Gastroesophageal sphincter (tissue), 3 donors: Measurements from ENCODE around the gene CCSER1.

Experiments
- EP300 ChIP-seq: sonication (generic); formaldehyde crosslinking; IDR thresholded peaks from one replicate; pipeline ENCODE4 v1.6.1; 2017; ENCODE audit warnings: antibody characterized with exemption, mild to moderate bottlenecking
- POLR2A ChIP-seq, 2 donors: fragments of 450-650 bp; IDR thresholded peaks; one replicate each; pipeline ENCODE4 v1.6.1; 2017; ENCODE audit warnings: antibody characterized with exemption in 2 of 2, mild to moderate bottlenecking in 2 of 2, moderate library complexity in 1 of 2
- POLR2AphosphoS5 ChIP-seq: sonication (generic); formaldehyde crosslinking; IDR thresholded peaks from one replicate; pipeline ENCODE4 v1.6.1; 2017; ENCODE audit warnings: antibody characterized with exemption
- TF ChIP-seq, protein P1 (sequence below), 4 experiments: fragments of 200-600 bp in 2 of 4; fragments of 450-650 bp in 2 of 4; sonication (generic) in 1 of 4; IDR thresholded peaks; one replicate each; pipeline ENCODE4 v1.5.1; 2017 to 2019; ENCODE audit warnings: antibody characterized with exemption in 4 of 4, mild to moderate bottlenecking in 2 of 4, moderate library complexity in 2 of 4

DNA sequence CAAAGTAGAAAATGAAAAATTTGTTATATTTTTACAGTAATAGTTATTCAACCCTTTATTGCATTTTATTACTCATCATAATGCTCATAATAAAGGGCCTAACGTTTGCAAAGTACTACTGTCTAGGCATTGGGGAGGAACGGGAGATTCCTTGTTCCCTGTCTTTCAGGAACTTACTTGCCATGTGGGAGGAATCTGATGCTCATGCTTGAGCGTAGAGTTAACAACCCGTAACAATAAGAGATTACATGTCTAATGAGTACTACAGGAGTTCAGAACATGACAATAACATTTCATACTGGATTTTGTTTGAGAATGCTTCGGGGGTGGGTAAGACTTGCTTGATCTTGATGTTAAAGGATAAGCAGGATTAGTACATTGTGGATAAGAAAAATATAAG, 2.9 kb downstream of the CCSER1 start:
- no peak for TF ChIP-seq POLR2AphosphoS5
- TF ChIP-seq POLR2A (IDR thresholded peaks at IDR 0.05): no peak
- TF ChIP-seq, protein P1, sequence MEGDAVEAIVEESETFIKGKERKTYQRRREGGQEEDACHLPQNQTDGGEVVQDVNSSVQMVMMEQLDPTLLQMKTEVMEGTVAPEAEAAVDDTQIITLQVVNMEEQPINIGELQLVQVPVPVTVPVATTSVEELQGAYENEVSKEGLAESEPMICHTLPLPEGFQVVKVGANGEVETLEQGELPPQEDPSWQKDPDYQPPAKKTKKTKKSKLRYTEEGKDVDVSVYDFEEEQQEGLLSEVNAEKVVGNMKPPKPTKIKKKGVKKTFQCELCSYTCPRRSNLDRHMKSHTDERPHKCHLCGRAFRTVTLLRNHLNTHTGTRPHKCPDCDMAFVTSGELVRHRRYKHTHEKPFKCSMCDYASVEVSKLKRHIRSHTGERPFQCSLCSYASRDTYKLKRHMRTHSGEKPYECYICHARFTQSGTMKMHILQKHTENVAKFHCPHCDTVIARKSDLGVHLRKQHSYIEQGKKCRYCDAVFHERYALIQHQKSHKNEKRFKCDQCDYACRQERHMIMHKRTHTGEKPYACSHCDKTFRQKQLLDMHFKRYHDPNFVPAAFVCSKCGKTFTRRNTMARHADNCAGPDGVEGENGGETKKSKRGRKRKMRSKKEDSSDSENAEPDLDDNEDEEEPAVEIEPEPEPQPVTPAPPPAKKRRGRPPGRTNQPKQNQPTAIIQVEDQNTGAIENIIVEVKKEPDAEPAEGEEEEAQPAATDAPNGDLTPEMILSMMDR (IDR thresholded peaks at IDR 0.05): no peak
- no peak for TF ChIP-seq EP300
